Neural progenitor cell (in vitro differentiated cells): ENCODE results near the gene GNG7.

Experiments
- CTCF ChIP-seq: fragments of 200-600 bp; sonication (generic); IDR thresholded peaks from 2 replicates; pipeline ENCODE4 v1.5.1; 2017; ENCODE audit warnings: antibody characterized with exemption, mild to moderate bottlenecking
- EZH2phosphoT487 ChIP-seq: fragments of 200-600 bp; sonication (generic); IDR thresholded peaks from 2 replicates; pipeline ENCODE4 v1.6.1; 2017; ENCODE audit warnings: antibody characterized with exemption

- no peak for TF ChIP-seq EZH2phosphoT487
- TF ChIP-seq CTCF, result no peak
Observed at GRCh38 chr19:2503521-2504109, 198.9 kb downstream of the GNG7 start.
